ENCODE measurements around the gene SDC3.
A peak's percentile ranks its signal among the peaks of the same experiment; 100 is the strongest.

SDC3 gene

DNA sequence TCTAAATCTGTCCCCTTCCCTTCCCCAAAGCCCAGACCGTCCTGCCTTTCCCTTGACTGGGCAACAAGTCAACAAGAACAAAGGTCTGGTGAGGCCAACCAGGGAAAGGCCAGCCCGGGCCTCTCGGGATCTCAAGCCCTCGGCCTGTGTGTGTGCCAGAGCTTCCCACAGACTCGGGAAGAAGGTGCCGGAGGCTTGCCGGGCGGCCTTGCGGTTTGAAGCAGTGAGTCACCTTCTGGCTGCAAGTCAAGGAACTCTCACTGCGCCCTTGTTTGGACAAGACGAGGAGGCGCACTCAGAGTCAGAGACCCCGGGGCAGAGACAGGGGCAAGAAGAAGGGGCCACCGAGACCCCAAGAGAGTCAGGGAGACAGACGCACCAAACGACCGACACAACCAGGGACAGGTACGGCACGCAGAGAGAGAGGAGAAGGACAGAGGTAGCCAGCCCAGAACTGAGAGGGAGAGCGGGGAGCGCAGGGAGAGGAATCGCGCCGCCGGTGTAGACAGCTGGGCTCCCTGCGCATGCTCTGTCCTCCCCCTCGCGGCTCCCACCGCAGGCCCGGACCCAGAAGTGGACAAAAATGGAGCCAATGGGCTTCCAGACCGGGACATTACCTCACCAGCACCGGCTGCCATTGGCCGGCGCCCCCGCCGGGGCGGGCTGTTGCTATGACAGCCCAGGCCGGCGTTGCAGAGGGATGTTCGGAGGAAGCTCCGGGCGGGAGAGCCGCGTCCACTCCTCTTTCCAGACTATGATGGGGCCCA lies 84.4 kb downstream of the SDC3 start:
- Histone ChIP-seq H3K9me3 (ENCODE audit: control insufficient read depth, insufficient read depth, low read length) (no peaks in the 10 kb centered on the region), H3K27ac (ENCODE audit: low read depth, low read length) (no peak overlapping the region), H4K20me1 (ENCODE audit: control insufficient read depth, insufficient read depth, low read depth, low read length) (peaks cover 5% of the 10 kb centered on the region; the same call in 1 of the 2 replicates), H3K36me3 (ENCODE audit: control insufficient read depth, low read length) (no peaks in the 10 kb centered on the region), H3K79me2 (ENCODE audit: control insufficient read depth, low read length) (no peaks in the 10 kb centered on the region), H3K9me2 (replicated peaks; ENCODE audit: control insufficient read depth, low read length) (no peaks in the 10 kb centered on the region), H3K4me2 (ENCODE audit: low read length) (peak overlapping the region; percentile 58), H3F3A (ENCODE audit: control insufficient read depth, insufficient read depth) (no peaks in the 10 kb centered on the region), H3K27me3 (ENCODE audit: control insufficient read depth, low read length) (peaks cover 61% of the 10 kb centered on the region), H3K4me1 (ENCODE audit: control insufficient read depth, low read length) (peaks cover 10% of the 10 kb centered on the region), H3K4me3 (ENCODE audit: low read length) (peak overlapping the region; percentile 47)
- no peak for TF ChIP-seq CTCF (IDR thresholded peaks at IDR 0.05; ENCODE audit: low read depth, low read length, poor library complexity, severe bottlenecking)
- TF ChIP-seq EZH2phosphoT487 (IDR thresholded peaks at IDR 0.05; ENCODE audit: borderline replicate concordance, low read length): no peak

DNA sequence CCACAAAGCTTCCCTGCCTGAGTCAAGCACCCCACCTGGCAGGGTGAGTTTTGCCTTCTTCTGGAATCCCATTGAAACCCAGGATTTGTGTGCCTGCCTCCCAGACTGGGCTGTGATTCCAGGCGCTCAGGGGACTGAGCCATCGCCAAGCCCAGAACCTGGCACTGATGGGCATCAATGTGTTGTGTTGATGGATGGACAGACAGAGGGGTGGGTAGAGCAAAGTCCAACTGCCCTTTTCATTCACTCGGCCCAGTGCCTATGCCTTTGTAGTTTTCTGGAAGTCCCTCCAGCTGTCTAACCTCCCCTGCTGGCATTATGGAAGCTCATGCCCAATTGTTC lies 85.0 kb downstream of the SDC3 start:
- no peak overlapping the region for H3K27ac ChIP-seq (ENCODE audit: low read depth, low read length)
- H3K9me2 ChIP-seq (replicated peaks; ENCODE audit: control insufficient read depth, low read length): no peaks in the 10 kb centered on the region
- H4K20me1 ChIP-seq (ENCODE audit: control insufficient read depth, insufficient read depth, low read depth, low read length): peaks cover 5% of the 10 kb centered on the region; the same call in 1 of the 2 replicates
- no peak for TF ChIP-seq EZH2phosphoT487 (IDR thresholded peaks at IDR 0.05; ENCODE audit: borderline replicate concordance, low read length)
- TF ChIP-seq CTCF (IDR thresholded peaks at IDR 0.05; ENCODE audit: low read depth, low read length, poor library complexity, severe bottlenecking): no peak
- H3F3A ChIP-seq (ENCODE audit: control insufficient read depth, insufficient read depth): no peaks in the 10 kb centered on the region
- no peaks in the 10 kb centered on the region for H3K9me3 ChIP-seq (ENCODE audit: control insufficient read depth, insufficient read depth, low read length)
- H3K4me2 ChIP-seq (ENCODE audit: low read length): peak overlapping the region; percentile 58
- H3K27me3 ChIP-seq (ENCODE audit: control insufficient read depth, low read length): peaks cover 63% of the 10 kb centered on the region
- H3K4me3 ChIP-seq (ENCODE audit: low read length): 0 out of 2 replicates have a peak overlapping the region, but pooled peaks have one; percentile 47
- no peaks in the 10 kb centered on the region for H3K36me3 ChIP-seq (ENCODE audit: control insufficient read depth, low read length)
- no peaks in the 10 kb centered on the region for H3K79me2 ChIP-seq (ENCODE audit: control insufficient read depth, low read length)
- peaks cover 10% of the 10 kb centered on the region for H3K4me1 ChIP-seq (ENCODE audit: control insufficient read depth, low read length)

GRCh38 chr1:30822966-30823581 lies 85.5 kb downstream of the SDC3 start:
- no peak overlapping the region for H3K4me3 ChIP-seq (ENCODE audit: low read length)
- H3K79me2 ChIP-seq (ENCODE audit: control insufficient read depth, low read length): no peaks in the 10 kb centered on the region
- H3K4me1 ChIP-seq (ENCODE audit: control insufficient read depth, low read length): peaks cover 10% of the 10 kb centered on the region
- H3K27me3 ChIP-seq (ENCODE audit: control insufficient read depth, low read length): peaks cover 60% of the 10 kb centered on the region
- H4K20me1 ChIP-seq (ENCODE audit: control insufficient read depth, insufficient read depth, low read depth, low read length): peaks cover 5% of the 10 kb centered on the region; the same call in 1 of the 2 replicates
- H3K36me3 ChIP-seq (ENCODE audit: control insufficient read depth, low read length): no peaks in the 10 kb centered on the region
- H3K4me2 ChIP-seq (ENCODE audit: low read length): no peak overlapping the region
- no peak for TF ChIP-seq CTCF (IDR thresholded peaks at IDR 0.05; ENCODE audit: low read depth, low read length, poor library complexity, severe bottlenecking)
- TF ChIP-seq EZH2phosphoT487 (IDR thresholded peaks at IDR 0.05; ENCODE audit: borderline replicate concordance, low read length): no peak
- H3K9me2 ChIP-seq (replicated peaks; ENCODE audit: control insufficient read depth, low read length): no peaks in the 10 kb centered on the region
- no peak overlapping the region for H3K27ac ChIP-seq (ENCODE audit: low read depth, low read length)
- no peaks in the 10 kb centered on the region for H3K9me3 ChIP-seq (ENCODE audit: control insufficient read depth, insufficient read depth, low read length)
- no peaks in the 10 kb centered on the region for H3F3A ChIP-seq (ENCODE audit: control insufficient read depth, insufficient read depth)
